ENCODE data around the gene MUC2. TPM values are rescaled to one million over a fixed set of nuclear protein-coding genes. Genes with fewer than 3 reads are reported as not detected.

MUC2 gene
- total and polyA plus RNA-seq, 8 donors: under 0.01 to 1,040 (median 0.45) TPM; not detected in 3

DNA sequence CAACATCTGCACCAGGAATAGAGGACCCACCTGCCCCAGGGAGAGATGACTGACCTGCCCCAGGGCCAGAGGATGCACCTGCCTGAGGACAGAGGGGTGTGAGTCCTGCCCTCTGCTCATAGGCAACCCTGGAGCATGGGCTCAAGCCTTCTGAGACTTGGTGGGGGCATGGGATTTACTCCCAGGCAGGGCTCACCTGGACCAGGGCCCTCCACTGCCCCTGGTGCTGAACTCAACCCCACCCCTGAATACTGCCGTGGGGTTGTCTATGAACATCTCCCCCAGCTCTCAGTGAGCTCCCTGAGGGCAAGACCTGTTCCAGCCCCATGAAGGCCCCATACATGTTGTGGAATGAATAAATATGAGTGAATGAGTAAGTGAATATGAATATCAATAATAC, 49.3 kb downstream of the MUC2 start:
- WGBS, 5 donors: 80 to 100% (median 85%) methylated on average over 1 of the region's 1 CpG
- no peak for DNase-seq
- no peaks in the 10 kb centered on the region for H3K9me3 ChIP-seq
- TF ChIP-seq EP300 (IDR thresholded peaks at IDR 0.05) (no peak), POLR2A (IDR thresholded peaks at IDR 0.05) (no peak)
- no peak overlapping the region for H3K4me3 ChIP-seq
- no peak overlapping the region for H3K27ac ChIP-seq
- H3K36me3 ChIP-seq: no peaks in the 10 kb centered on the region
- peaks cover 0 to 16% (median 4%) of the 10 kb centered on the region in 4 donors for H3K4me1 ChIP-seq
- peaks cover 0 to 68% (median 3%) of the 10 kb centered on the region in 3 donors for H3K27me3 ChIP-seq
- intact Hi-C loops (cut with DNase I; ENCODE audit: low total_unique reads): no loop called here

Other genes with a start within 250 kb of the MUC2 start
- gene CRACR2B, start 247.0 kb upstream of the MUC2 start, total RNA-seq: 100 to 1,000 TPM in 4 of 5 donors, 10 to 100 TPM in 1; 12.7 to 556 (median 165) TPM
- 100 to 1,000 TPM; 105 to 133 (median 119) TPM for gene CRACR2B, start 247.0 kb upstream of the MUC2 start, polyA plus RNA-seq
- 100 to 1,000 TPM; 103 to 293 (median 157) TPM for gene CD151, start 241.9 kb upstream of the MUC2 start, total RNA-seq
- 100 to 1,000 TPM in 2 of 3 donors, 10 to 100 TPM in 1; 66.7 to 262 (median 206) TPM for gene CD151, start 241.9 kb upstream of the MUC2 start, polyA plus RNA-seq
- 100 to 1,000 TPM in 1 of 5 donors, 10 to 100 TPM in 4; 13.8 to 407 (median 63.4) TPM for gene POLR2L, start 232.3 kb upstream of the MUC2 start, total RNA-seq
- gene POLR2L, start 232.3 kb upstream of the MUC2 start, polyA plus RNA-seq: 100 to 1,000 TPM; 130 to 160 (median 152) TPM
- 100 to 1,000 TPM in 1 of 5 donors, 10 to 100 TPM in 4; 20.5 to 116 (median 29.7) TPM for gene TSPAN4, start 232.0 kb upstream of the MUC2 start, total RNA-seq
- 10 to 100 TPM; 10.5 to 29.8 (median 26.4) TPM for gene TSPAN4, start 232.0 kb upstream of the MUC2 start, polyA plus RNA-seq
- gene CHID1, start 164.1 kb upstream of the MUC2 start, total RNA-seq: 100 to 1,000 TPM in 1 of 5 donors, 10 to 100 TPM in 4; 35.4 to 121 (median 78.6) TPM
- 10 to 100 TPM; 40.9 to 46.4 (median 42.3) TPM for gene CHID1, start 164.1 kb upstream of the MUC2 start, polyA plus RNA-seq
- gene AP2A2, start 149.0 kb upstream of the MUC2 start, total RNA-seq: 100 to 1,000 TPM in 2 of 5 donors, 10 to 100 TPM in 3; 30.3 to 350 (median 64.5) TPM
- 10 to 100 TPM; 15.0 to 19.1 (median 18.1) TPM for gene AP2A2, start 149.0 kb upstream of the MUC2 start, polyA plus RNA-seq
- gene MUC6, start 38.2 kb upstream of the MUC2 start, total RNA-seq: 100 to 1,000 TPM in 2 of 5 donors, 10 to 100 TPM in 2, under 1 TPM in 1; 0.29 to 215 (median 84.4) TPM
- gene MUC6, start 38.2 kb upstream of the MUC2 start, polyA plus RNA-seq: 100 to 1,000 TPM in 2 of 3 donors, 10 to 100 TPM in 1; 80.3 to 170 (median 150) TPM
- 1,000 to 10,000 TPM in 1 of 5 donors, 100 to 1,000 TPM in 3, 1 to 10 TPM in 1; 2.0 to 1,253 (median 605) TPM for gene MUC5AC, start 83.1 kb downstream of the MUC2 start, total RNA-seq
- 10 to 100 TPM in 2 of 3 donors, 1 to 10 TPM in 1; 5.5 to 77.0 (median 24.0) TPM for gene MUC5AC, start 83.1 kb downstream of the MUC2 start, polyA plus RNA-seq
- 100 to 1,000 TPM in 1 of 5 donors, 10 to 100 TPM in 2, 1 to 10 TPM in 2; 5.8 to 516 (median 38.5) TPM for gene MUC5B, start 148.2 kb downstream of the MUC2 start, total RNA-seq
- gene MUC5B, start 148.2 kb downstream of the MUC2 start, polyA plus RNA-seq: 1 to 10 TPM in 1 of 3 donors, under 1 TPM in 2; under 0.01 to 5.4 (median 0.68) TPM
- 100 to 1,000 TPM in 1 of 5 donors, 10 to 100 TPM in 4; 14.9 to 119 (median 55.4) TPM for gene TOLLIP, start 234.8 kb downstream of the MUC2 start, total RNA-seq
- 10 to 100 TPM; 23.9 to 29.3 (median 26.9) TPM for gene TOLLIP, start 234.8 kb downstream of the MUC2 start, polyA plus RNA-seq

All from stomach (tissue), 9 donors.